H9 (cell line): ENCODE data around the gene OR2B2. TPM values are rescaled to one million over a fixed set of nuclear protein-coding genes. Genes with fewer than 3 reads are reported as not detected.

Experiments
- DNase-seq: peaks from one replicate; pipeline ENCODE4 v3.0.0-alpha.2; 2017
- H2AFZ ChIP-seq: one replicate; pipeline ENCODE4 v1.6.1; 2013; ENCODE audit warnings: mild to moderate bottlenecking, low read length, control low read depth, moderate library complexity
- H2AK5ac ChIP-seq: 2 replicates; pipeline ENCODE4 v1.6.1; 2013; ENCODE audit warnings: low read length, control low read depth, mixed read lengths; ENCODE audit not compliant: insufficient read length
- H2BK120ac ChIP-seq: one replicate; pipeline ENCODE4 v1.6.1; 2013; ENCODE audit warnings: low read depth, mild to moderate bottlenecking, low read length, control low read depth, inconsistent platforms; ENCODE audit not compliant: poor library complexity, severe bottlenecking
- H2BK12ac ChIP-seq: 2 replicates; pipeline ENCODE4 v1.6.1; 2013; ENCODE audit warnings: low read length, control low read depth, mixed read lengths, low read depth; ENCODE audit not compliant: insufficient read length
- H2BK15ac ChIP-seq: 2 replicates; pipeline ENCODE4 v1.6.1; 2013; ENCODE audit warnings: low read depth, low read length, control low read depth
- H2BK20ac ChIP-seq: one replicate; pipeline ENCODE4 v1.6.1; 2013; ENCODE audit warnings: low read depth, mild to moderate bottlenecking, low read length, control low read depth, inconsistent platforms; ENCODE audit not compliant: poor library complexity, severe bottlenecking
- H2BK5ac ChIP-seq: 2 replicates; pipeline ENCODE4 v1.6.1; 2013; ENCODE audit warnings: low read length, control low read depth, mixed read lengths; ENCODE audit not compliant: insufficient read length
- H3K14ac ChIP-seq: 2 replicates; pipeline ENCODE4 v1.6.1; 2013; ENCODE audit warnings: low read length, control low read depth; ENCODE audit not compliant: insufficient read depth
- H3K18ac ChIP-seq: 2 replicates; pipeline ENCODE4 v1.6.1; 2013; ENCODE audit warnings: low read depth, mild to moderate bottlenecking, mixed read lengths, low read length, control low read depth; ENCODE audit not compliant: insufficient read length
- H3K23ac ChIP-seq: 2 replicates; pipeline ENCODE4 v1.6.1; 2013; ENCODE audit warnings: low read length, control low read depth, mixed read lengths, low read depth; ENCODE audit not compliant: insufficient read length
- H3K23me2 ChIP-seq: 2 replicates; pipeline ENCODE4 v1.6.1; 2013; ENCODE audit warnings: low read depth, mild to moderate bottlenecking, mixed read lengths, low read length, control low read depth; ENCODE audit not compliant: insufficient read length, poor library complexity, severe bottlenecking
- H3K27ac ChIP-seq: 2 replicates; pipeline ENCODE4 v1.5.1; 2013; ENCODE audit warnings: low read length, control low read depth, mixed read lengths, low read depth; ENCODE audit not compliant: insufficient read length
- H3K27me3 ChIP-seq: 2 replicates; pipeline ENCODE4 v1.6.1; 2013; ENCODE audit warnings: low read length, control low read depth, inconsistent platforms; ENCODE audit not compliant: insufficient read depth
- H3K4ac ChIP-seq: 2 replicates; pipeline ENCODE4 v1.6.1; 2013; ENCODE audit warnings: low read depth, mild to moderate bottlenecking, control low read depth, inconsistent platforms, low read length, moderate library complexity
- H3K4me1 ChIP-seq: 2 replicates; pipeline ENCODE4 v1.6.1; 2013; ENCODE audit warnings: low read length, control low read depth, inconsistent platforms; ENCODE audit not compliant: insufficient read depth
- H3K4me2 ChIP-seq: 2 replicates; pipeline ENCODE4 v1.6.1; 2013; ENCODE audit warnings: low read length, control low read depth, mixed read lengths; ENCODE audit not compliant: insufficient read length, insufficient read depth
- H3K56ac ChIP-seq: 2 replicates; pipeline ENCODE4 v1.6.1; 2013; ENCODE audit warnings: low read depth, mild to moderate bottlenecking, mixed read lengths, low read length, control low read depth; ENCODE audit not compliant: insufficient read length
- H3K79me1 ChIP-seq: 2 replicates; pipeline ENCODE4 v1.6.1; 2013; ENCODE audit warnings: low read depth, mild to moderate bottlenecking, moderate library complexity, low read length, control low read depth, inconsistent platforms; ENCODE audit not compliant: insufficient read depth, poor library complexity, severe bottlenecking
- H3K79me2 ChIP-seq: 2 replicates; pipeline ENCODE4 v1.6.1; 2013; ENCODE audit warnings: low read length, control low read depth, inconsistent platforms; ENCODE audit not compliant: insufficient read depth
- H3K9ac ChIP-seq: 2 replicates; pipeline ENCODE4 v1.6.1; 2013; ENCODE audit warnings: low read length, control low read depth, mixed read lengths; ENCODE audit not compliant: insufficient read length; ENCODE audit errors: extremely low read depth
- H3K9me3 ChIP-seq: one replicate; pipeline ENCODE4 v1.6.1; 2013; ENCODE audit warnings: low read depth, low read length, inconsistent platforms; ENCODE audit not compliant: control insufficient read depth
- H3T11ph ChIP-seq: one replicate; pipeline ENCODE4 v1.6.1; 2013; ENCODE audit warnings: mild to moderate bottlenecking, low read length, control low read depth, inconsistent platforms
- H4K20me1 ChIP-seq: one replicate; pipeline ENCODE4 v1.6.1; 2013; ENCODE audit not compliant: control insufficient read depth, insufficient read length, insufficient read depth
- H4K5ac ChIP-seq: 2 replicates; pipeline ENCODE4 v1.6.1; 2013; ENCODE audit warnings: low read depth, mild to moderate bottlenecking, mixed read lengths, low read length, control low read depth; ENCODE audit not compliant: insufficient read length
- H4K8ac ChIP-seq: replicated peaks from 2 replicates; pipeline ENCODE4 v1.6.1; 2013; ENCODE audit warnings: low read length, control low read depth, mixed read lengths, low read depth; ENCODE audit not compliant: insufficient read length
- H4K91ac ChIP-seq: 2 replicates; pipeline ENCODE4 v1.6.1; 2013; ENCODE audit warnings: low read depth, mild to moderate bottlenecking, moderate library complexity, mixed read lengths, low read length, control low read depth; ENCODE audit not compliant: insufficient read length
- H3K27ac Mint-ChIP-seq, 3 experiments: 2 replicates in 2 of 3; 3 replicates in 1 of 3; pipeline ENCODE4 v1.8.0; 2020 to 2021; ENCODE audit warnings: mixed read lengths in 3 of 3, mild to moderate bottlenecking in 1 of 3, moderate library complexity in 1 of 3
- H3K27me3 Mint-ChIP-seq: 2 replicates; pipeline ENCODE4 v1.8.0; 2021; ENCODE audit warnings: low read depth, mild to moderate bottlenecking, moderate library complexity, mixed read lengths
- H3K36me3 Mint-ChIP-seq, 3 experiments: 2 replicates in 2 of 3; 3 replicates in 1 of 3; pipeline ENCODE4 v1.8.0; 2020 to 2021; ENCODE audit warnings: low read depth in 3 of 3, mixed read lengths in 3 of 3; ENCODE audit not compliant: insufficient read depth in 1 of 3
- H3K4me1 Mint-ChIP-seq, 2 experiments: 2 replicates each; pipeline ENCODE4 v1.8.0; 2020; ENCODE audit warnings: mixed read lengths in 2 of 2
- H3K4me3 Mint-ChIP-seq, 2 experiments: 2 replicates in 1 of 2; 3 replicates in 1 of 2; pipeline ENCODE4 v1.8.0; 2020 to 2021; ENCODE audit warnings: mild to moderate bottlenecking in 2 of 2, mixed read lengths in 2 of 2, moderate library complexity in 1 of 2
- H3K9me3 Mint-ChIP-seq, 2 experiments: 2 replicates in 1 of 2; 3 replicates in 1 of 2; pipeline ENCODE4 v1.8.0; 2020; ENCODE audit warnings: mild to moderate bottlenecking in 2 of 2, mixed read lengths in 2 of 2, moderate library complexity in 1 of 2
- WGBS: extraction: QIAGEN DNeasy Blood & Tissue Kit; methylation state at CpG from one replicate; pipeline ENCODE4 v1.1.7; 2013; ENCODE audit warnings: missing lambda C conversion rate, low lambda C conversion rate, mixed read lengths; ENCODE audit not compliant: insufficient read length; ENCODE audit errors: extremely low coverage; 5-methylcytosine and 5-hydroxymethylcytosine counted together
- total RNA-seq: library from RNA; stranded (reverse); gene quantifications from 2 replicates; pipeline ENCODE4 v1.2.1, GENCODE V29; 2021
- TF ChIP-seq, protein P1 (sequence below): fragments of 200-600 bp; sonication (generic); conservative IDR thresholded peaks from 3 replicates; pipeline ENCODE4 v1.8.0; 2021; ENCODE audit warnings: antibody characterized with exemption, mild to moderate bottlenecking

OR2B2 gene
- total RNA-seq, 1 experiment from 2014 or later = not detected

GRCh38 chr6:27889628-27890444 is 22.4 kb downstream of the OR2B2 start:
- Histone ChIP-seq H3K79me2 (no peaks in the 10 kb centered on the region), H3K4ac (no peak overlapping the region), H3K79me1 (no peaks in the 10 kb centered on the region), H3K14ac (peak overlapping the region; percentile 93), H4K20me1 (no peaks in the 10 kb centered on the region), H3K56ac (no peak overlapping the region), H2AFZ (no peak overlapping the region), H4K91ac (no peak overlapping the region), H3K9ac (peak overlapping the region; percentile 91), H4K5ac (peak overlapping the region; percentile 11), H3K27ac (peak overlapping the region; percentile 81), H2BK5ac (peak overlapping the region; percentile 7), H4K8ac (no peak overlapping the region), H3T11ph (no peak overlapping the region), H3K4me1 (peaks cover 5% of the 10 kb centered on the region), H2BK120ac (no peak overlapping the region), H2BK12ac (no peak overlapping the region), H2BK20ac (no peak overlapping the region), H2AK5ac (no peak overlapping the region), H3K27me3 (no peaks in the 10 kb centered on the region), H3K9me3 (no peaks in the 10 kb centered on the region), H2BK15ac (no peak overlapping the region), H3K23me2 (peaks cover 15% of the 10 kb centered on the region), H3K23ac (no peak overlapping the region), H3K18ac (peak overlapping the region; percentile 49), H3K4me2 (peak overlapping the region; percentile 80)
- peak; percentile 60 for DNase-seq
- H3K27me3 Mint-ChIP-seq = peaks cover 9% of the 10 kb centered on the region; the same call in 1 of the 2 replicates
- H3K9me3 Mint-ChIP-seq = peaks cover 0 to 3% of the 10 kb centered on the region in 2 experiments; a peak in 1 of 5 replicates
- peaks cover 33 to 38% of the 10 kb centered on the region in 2 experiments for H3K4me1 Mint-ChIP-seq
- TF ChIP-seq, protein P1, sequence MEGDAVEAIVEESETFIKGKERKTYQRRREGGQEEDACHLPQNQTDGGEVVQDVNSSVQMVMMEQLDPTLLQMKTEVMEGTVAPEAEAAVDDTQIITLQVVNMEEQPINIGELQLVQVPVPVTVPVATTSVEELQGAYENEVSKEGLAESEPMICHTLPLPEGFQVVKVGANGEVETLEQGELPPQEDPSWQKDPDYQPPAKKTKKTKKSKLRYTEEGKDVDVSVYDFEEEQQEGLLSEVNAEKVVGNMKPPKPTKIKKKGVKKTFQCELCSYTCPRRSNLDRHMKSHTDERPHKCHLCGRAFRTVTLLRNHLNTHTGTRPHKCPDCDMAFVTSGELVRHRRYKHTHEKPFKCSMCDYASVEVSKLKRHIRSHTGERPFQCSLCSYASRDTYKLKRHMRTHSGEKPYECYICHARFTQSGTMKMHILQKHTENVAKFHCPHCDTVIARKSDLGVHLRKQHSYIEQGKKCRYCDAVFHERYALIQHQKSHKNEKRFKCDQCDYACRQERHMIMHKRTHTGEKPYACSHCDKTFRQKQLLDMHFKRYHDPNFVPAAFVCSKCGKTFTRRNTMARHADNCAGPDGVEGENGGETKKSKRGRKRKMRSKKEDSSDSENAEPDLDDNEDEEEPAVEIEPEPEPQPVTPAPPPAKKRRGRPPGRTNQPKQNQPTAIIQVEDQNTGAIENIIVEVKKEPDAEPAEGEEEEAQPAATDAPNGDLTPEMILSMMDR = no peak
- H3K4me3 Mint-ChIP-seq = no peak overlapping the region
- no CpG with 5 or more reads among the region's 19 CpGs for WGBS
- peaks cover 0 to 4% (median 3%) of the 10 kb centered on the region in 3 experiments; a peak in 3 of 7 replicates for H3K36me3 Mint-ChIP-seq
- peak overlapping the region; percentile 95 to 100 (median 98) for H3K27ac Mint-ChIP-seq
